Stimulated activated CD4-positive, alpha-beta T cell treated with anti-CD3 and anti-CD28 coated beads, Interleukin-4, amount 100 ng/mL, for 4 hours (primary cell): ENCODE data around the gene TAF6.
"Not testable (repeated sequence)": the region's sequence is repeated elsewhere in the genome, so short reads cannot be mapped to it uniquely, and the experiment has no call there.

Experiments
- DNase-seq, 2 experiments: peaks; one replicate each; pipeline ENCODE4 v3.0.0-alpha.2; 2020

The TAF6 gene

DNA sequence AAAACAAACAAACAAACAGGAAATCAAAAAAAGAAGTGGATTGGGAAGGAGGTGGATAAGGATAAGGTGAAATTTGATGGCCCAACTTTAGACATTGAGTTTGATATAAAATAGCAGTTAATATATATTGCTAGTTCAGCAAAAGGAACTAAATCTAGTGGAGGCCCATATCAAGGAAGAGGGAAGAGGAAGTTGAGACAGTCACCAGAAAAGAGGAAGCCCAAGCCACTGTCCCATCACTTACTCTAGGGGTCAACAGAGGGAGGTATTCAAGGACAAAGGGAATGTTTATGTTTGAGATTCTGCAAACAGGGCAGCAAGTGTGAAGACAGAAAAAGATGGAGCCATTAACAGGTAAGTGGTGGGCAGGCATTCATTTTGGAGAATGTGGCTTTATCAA lies 33.2 kb upstream of the TAF6 start:
- no peak for DNase-seq

DNA sequence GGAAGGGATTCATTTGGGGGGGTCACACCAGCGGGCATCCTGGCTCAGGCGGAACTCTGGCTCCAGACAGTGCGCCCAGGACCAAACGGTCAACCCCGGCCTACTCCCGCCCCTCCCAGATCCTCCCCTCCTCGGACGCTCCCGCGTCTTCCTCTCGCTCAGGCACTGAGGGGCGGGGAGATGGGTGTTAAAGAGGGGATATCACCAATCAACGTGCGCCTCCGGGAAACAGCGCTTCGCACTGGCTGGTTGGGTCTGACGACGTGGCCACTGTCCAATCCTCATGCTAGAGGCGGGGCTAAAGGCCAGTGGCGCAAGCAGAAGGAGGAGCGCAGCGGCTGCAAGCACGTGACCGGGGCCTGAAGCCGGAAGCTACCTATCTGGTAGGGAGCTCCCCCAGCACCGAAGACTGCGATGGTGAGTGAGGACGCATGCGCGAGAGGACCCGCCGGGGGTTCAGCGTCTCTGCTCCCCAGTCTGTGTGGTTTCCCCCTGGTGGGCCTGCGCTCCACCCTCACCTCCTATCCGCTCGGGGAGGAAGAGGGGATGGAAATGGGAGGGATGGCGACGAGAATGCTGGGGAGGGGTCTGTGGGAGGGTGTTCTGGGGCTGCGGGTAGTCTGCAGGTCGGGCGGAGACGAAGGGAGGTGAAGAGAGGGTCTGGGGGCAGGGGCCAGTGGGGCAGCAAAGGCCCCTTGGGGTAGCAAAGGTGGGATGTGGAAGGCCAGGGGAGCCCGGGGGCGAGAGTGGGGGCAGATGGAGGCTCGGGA lies 29.6 kb upstream of the TAF6 start, which contains the start of gene LAMTOR4:
Gene LAMTOR4 (plus strand): TSS at position 360 of the 770 bp plus-strand sequence. CDS start 55 bp downstream, at position 415.
- peak; percentile 91 to 99 for DNase-seq

DNA sequence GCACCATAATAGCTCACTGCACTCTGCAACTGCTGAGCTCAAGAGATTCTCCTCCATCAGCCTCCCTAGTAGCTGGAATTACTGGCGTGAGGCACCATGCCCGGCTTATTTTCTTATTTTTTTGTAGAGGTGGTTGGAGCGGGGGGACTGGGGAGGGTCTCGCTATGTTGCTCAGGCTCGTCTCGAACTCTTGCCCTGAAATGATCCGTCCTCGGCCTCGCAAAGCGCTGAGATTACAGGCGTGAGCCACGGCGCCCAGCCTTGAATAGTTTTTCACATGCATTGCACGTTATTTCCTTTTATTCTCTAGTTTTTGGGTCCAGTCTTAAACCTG lies 29.0 kb upstream of the TAF6 start:
- no peak for DNase-seq

GRCh38 chr7:100147278-100147677 lies 28.1 kb upstream of the TAF6 start:
- no peak for DNase-seq

DNA sequence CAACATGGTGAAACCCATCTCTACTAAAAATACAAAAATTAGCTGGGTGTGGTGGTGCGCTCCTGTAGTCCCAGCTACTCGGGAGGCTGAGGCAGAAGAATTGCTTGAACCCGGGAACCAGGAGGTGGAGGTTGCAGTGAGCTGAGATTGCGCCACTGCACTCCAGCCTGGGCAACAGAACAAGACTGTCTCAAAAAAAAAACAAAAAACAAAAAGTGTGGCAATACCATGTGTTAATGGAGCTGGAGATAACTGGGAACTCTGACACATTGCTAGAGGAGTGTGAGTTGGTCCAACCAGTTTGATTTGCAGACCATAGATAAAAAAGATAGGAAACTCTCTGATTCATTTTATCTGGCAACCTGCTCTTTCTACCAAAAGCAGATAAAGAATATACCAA lies 27.2 kb upstream of the TAF6 start:
- not testable (repeated sequence) for DNase-seq

DNA sequence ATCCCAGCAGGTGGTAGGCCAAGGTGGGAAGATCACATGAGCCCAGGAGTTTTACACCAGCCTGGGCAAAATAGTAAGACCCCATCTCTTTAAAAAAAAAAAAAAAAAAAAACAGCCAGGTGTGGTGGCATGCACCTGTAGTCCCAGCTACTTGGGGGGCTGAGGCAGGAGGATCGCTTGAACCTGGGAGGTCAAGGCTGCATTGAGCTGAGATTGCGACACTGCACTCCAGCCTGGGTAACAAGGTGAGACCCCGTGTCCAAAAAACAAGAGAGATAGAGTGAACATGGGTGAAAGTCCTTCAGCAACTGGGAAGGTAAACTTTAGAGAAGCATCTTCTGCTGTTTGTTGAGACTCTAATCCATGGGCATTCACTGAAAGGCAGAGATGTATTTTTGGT lies 23.3 kb upstream of the TAF6 start:
- DNase-seq, result no peak

DNA sequence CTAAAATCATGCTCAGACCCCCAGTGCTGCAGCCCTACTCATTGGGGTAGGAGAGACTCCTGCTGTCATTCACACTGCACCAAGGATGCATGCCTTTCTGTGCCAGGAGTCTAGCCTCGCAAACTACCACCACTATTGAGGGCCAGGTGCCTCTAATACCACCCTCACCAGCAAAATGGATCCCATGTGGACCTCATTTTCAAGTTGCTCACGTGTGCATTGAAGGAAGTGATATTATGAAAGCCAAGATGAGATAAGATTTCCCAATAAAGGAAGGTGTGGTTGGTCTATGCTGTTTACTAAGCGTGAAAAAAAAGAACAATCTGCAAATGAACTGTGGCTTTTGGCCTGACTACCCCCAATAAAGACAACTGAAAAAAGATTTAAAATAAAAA lies 22.4 kb upstream of the TAF6 start:
- DNase-seq, result no peak

GRCh38 chr7:100137851-100138760 lies 18.9 kb upstream of the TAF6 start:
- DNase-seq, result no peak

- peak; percentile 46 to 57 for DNase-seq
Measured at GRCh38 chr7:100132697-100133151, 13.6 kb upstream of the TAF6 start.

- no peak for DNase-seq
Measured at GRCh38 chr7:100132126-100132525, 13.0 kb upstream of the TAF6 start.

DNA sequence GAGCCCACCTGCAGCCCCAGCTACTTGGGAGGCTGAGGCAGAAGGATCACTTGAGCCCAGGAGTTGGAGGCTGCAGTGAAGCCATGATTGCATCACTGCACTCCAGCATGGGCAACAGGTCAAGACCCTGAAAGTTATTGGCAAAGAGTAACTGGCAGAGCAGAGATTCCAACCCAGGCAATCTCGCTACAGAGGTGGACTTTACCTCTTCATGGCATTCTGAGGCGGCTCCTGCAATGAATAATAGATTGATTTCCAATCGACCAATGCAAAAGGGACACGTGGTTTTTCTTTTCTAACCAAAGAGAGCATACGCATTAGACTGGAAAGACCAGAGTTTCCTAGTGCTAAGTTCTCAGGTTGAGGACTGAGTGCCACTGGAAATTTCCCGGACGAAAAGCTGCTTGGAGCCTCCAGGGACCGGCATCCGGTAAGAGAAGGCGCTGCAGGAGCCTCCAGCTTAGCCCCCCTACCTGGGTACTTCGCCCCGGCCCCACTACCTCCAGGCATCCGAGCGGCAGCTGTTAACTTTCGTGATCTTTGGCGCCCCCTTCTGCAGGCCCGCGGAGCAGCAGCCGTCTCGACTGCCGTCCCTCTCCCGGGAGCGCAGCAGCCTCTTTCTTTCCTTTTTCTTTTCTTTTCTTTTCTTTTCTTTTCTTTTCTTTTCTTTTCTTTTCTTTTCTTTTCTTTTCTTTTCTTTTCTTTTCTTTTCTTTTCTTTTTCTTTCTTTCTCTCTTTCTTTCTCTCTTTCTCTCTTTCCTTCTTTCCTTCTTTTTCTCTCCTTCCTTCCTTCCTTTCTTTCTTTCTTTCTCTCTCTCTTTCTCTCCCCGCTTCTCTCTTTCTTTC lies 11.7 kb upstream of the TAF6 start:
- peak; percentile 73 to 78 for DNase-seq

GRCh38 chr7:100130220-100130607 lies 11.1 kb upstream of the TAF6 start:
- not testable (repeated sequence) for DNase-seq

GRCh38 chr7:100128637-100128963 lies 9.4 kb upstream of the TAF6 start:
- no peak for DNase-seq

DNA sequence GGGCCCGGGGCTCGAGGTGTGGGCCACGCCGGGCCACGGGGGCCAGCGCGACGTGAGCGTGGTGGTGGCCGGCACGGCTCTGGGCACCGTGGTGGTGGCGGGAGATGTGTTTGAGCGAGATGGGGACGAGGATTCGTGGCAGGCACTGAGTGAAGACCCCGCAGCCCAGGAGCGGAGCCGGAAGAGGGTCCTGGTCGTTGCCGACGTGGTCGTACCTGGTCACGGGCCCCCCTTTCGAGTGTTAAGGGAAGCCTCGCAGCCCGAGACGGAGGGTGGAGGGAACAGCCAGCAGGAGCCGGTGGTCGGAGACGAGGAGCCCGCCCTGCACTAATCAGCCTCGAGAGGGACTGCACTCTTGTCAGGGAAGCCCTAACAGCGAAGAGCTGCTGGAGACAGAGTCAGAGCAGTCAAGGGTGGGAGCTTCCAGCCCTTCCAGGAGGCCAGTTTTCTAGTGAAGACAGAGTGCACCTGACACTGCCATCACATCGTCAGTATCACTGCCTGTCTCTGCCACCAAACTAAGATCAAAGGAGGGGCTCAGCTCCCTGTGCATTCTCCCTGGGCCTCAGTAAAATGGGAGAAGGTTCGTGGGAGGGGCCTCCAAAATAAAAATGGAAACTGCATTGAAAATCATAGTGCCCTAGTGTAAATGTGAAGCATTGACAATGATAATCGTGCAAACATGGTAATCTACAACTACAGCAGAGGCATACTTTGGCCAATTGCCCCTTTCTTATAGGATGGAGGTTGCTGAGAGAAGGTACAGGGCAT lies 8.9 kb upstream of the TAF6 start:
- peak; percentile 4 to 13 for DNase-seq

DNA sequence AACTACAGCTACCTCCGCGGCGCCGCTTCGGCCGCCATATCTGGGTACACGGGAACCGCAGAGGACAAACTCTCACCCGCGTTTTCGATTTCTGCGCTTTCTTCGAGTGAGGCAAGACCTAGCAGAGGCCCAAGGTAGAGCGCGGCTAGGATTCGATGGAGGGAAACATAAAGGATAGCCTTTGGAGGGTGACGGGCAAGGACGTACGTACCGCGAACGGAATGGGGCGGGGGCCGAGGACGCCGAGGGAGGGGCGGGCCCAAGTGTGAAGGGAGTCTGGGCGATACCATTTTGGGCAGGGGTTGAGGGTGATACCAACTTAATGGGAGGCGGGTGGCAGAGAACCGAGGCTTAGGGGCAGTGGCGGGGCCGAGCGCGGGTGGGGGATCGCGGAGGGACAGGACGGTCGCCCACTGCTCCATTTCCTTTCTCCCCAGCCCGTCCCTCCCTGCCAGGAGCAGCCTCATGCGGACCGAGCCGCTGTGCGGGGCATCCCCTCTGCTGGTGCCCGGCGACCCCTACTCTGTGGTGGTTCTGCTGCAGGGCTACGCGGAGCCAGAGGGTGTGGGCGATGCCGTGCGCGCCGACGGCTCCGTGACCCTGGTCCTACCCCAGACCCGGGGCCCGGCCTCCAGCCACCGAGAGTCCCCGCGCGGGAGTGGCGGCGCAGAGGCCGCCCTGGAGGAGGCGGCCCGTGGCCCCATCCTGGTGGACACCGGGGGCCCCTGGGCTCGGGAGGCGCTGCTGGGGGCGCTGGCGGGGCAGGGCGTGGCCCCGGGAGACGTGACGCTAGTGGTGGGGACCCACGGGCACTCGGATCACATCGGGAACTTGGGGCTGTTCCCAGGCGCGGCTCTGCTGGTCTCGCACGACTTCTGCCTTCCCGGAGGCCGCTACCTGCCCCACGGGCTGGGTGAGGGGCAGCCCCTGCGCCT lies 8.0 kb upstream of the TAF6 start, which contains the start of gene MBLAC1:
Gene MBLAC1 (plus strand): TSS at position 37 of the 935 bp plus-strand sequence. CDS start 429 bp downstream, at position 466.
- peak; percentile 85 to 86 for DNase-seq

DNA sequence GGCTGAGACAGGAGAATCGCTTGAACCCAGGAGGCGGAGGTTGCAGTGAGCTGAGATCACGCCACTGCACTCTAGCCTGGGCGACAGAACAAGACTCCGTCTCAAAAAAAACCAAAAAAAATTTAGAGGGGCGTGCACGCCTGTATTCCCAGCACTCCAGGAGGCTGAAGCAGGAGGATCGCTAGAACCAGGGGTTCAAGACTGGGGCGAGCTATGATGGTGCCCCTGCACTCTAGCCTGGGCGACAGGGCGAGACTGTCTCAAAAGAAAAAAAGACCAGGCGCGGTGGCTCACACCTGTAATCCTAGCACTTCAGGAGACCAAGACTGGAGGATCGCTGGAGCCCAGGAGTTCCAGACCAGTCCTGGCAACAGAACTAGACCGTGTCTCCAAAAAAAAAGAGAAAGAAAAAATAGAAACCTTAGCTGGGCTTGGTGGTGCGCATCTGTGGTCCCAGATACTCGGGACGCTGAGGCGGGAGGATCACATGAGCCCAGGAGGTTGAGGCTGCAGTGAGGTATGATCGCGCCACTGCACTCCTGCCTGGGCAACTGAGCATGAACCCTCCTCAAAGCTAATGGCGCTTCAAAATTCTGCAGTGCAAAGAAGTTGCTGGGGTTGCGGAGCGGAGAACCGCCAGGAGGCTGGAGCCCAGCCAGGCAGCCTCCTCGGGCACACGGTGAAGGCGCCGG lies 7.2 kb upstream of the TAF6 start:
- no peak for DNase-seq

DNA sequence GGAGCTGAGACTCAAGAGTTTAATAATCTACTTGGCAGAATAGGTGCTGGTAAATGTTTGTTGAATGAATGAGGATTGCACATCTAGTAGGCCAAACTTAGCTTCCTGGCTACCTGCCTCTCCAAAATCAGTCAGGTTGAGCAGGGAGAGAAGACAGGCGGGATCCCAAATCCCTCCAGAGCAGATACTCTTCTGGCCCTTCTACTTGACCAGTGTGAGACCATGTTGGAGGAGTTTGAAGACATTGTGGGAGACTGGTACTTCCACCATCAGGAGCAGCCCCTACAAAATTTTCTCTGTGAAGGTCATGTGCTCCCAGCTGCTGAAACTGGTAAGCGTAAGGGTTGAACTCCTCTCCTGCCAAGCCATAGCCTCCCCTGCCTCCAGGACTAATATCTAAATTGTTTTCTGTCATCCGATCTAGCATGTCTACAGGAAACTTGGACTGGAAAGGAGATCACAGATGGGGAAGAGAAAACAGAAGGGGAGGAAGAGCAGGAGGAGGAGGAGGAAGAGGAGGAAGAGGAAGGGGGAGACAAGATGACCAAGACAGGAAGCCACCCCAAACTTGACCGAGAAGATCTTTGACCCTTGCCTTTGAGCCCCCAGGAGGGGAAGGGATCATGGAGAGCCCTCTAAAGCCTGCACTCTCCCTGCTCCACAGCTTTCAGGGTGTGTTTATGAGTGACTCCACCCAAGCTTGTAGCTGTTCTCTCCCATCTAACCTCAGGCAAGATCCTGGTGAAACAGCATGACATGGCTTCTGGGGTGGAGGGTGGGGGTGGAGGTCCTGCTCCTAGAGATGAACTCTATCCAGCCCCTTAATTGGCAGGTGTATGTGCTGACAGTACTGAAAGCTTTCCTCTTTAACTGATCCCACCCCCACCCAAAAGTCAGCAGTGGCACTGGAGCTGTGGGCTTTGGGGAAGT lies 5.4 kb upstream of the TAF6 start:
- no peak for DNase-seq

GRCh38 chr7:100122568-100122967 lies 3.4 kb upstream of the TAF6 start:
- no peak for DNase-seq

GRCh38 chr7:100122067-100122466 lies 2.9 kb upstream of the TAF6 start:
- DNase-seq, result no peak
